Renal cortical epithelial cell (primary cell): ENCODE measurements around the gene MDH1B. TPM values are rescaled to one million over a fixed set of nuclear protein-coding genes. Genes with fewer than 3 reads are reported as not detected.

Experiments
- DNase-seq: peaks from one replicate; pipeline ENCODE4 v3.0.0-alpha.2; 2011; ENCODE audit warnings: low read depth
- total RNA-seq: library from RNA; depleted of rRNA; stranded (reverse); fragments of >200 nt; gene quantifications from 2 replicates; pipeline ENCODE4 v1.2.3, GENCODE V29; 2014

Gene MDH1B
- total RNA-seq, 1 donor from 2014 or later: 3.7 TPM

GRCh38 chr2:206693399-206694137 lies 71.6 kb downstream of the MDH1B start:
- DNase-seq: peak; percentile 75

GRCh38 chr2:206692971-206693370 lies 72.2 kb downstream of the MDH1B start:
- no peak for DNase-seq

- DNase-seq: no peak
These were observed 76.1 kb downstream of the MDH1B start for GRCh38 chr2:206688990-206689389.

DNA sequence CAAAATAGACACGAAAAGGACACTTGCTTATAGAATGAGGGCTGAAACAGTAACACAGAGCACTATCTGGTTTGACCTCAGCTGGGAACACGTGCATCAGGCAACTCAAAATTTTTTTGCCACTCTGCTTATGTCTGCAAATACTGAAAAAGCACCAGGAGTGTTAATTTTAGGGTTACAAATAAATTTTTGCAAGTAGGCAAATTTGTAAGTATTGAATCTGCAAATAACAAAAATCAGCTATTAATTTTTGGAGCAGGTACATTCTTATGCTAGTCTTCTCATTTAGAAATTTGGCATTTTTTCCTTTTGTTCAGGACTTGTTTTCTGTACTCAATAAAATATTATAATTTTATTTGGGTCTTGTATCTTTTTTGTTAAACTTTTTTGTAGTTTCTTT lies 76.7 kb downstream of the MDH1B start:
- no peak for DNase-seq

Other genes starting within 250 kb of the MDH1B start
- not detected in 2 replicates for gene FAM237A, start 122.8 kb downstream of the MDH1B start, total RNA-seq
- not detected in 2 replicates for gene DYTN, start 46.9 kb downstream of the MDH1B start, total RNA-seq
- 65.0 and 72.4 TPM in 2 replicates for gene FASTKD2, start 278 bp upstream of the MDH1B start, total RNA-seq
- gene CPO, start 174.2 kb upstream of the MDH1B start, total RNA-seq: 1.1 TPM in 1 of 2 replicates, not detected in the other